HCT116 (cell line): Measurements from ENCODE around the gene XYLT1. TPM values are rescaled to one million over a fixed set of nuclear protein-coding genes. Genes with fewer than 3 reads are reported as not detected.

Source experiments
- ATAC-seq: fragments of 200-7000 bp; cut with Tn5 transposase; 2 replicates; pipeline ENCODE4 v1.9.1; 2020; ENCODE audit warnings: mild to moderate bottlenecking, moderate library complexity
- BruUV-seq: library from RNA; stranded (reverse); fragments of 400-500 nt; replicated peaks from 2 replicates; lab custom pipeline; 2021; lab: Mats Ljungman, UMichigan
- CTCF ChIA-PET: fragments of 300-600 bp; sonication (Branson Sonifier 250); formaldehyde crosslinking; loops from one replicate; lab custom pipeline; 2021; ENCODE audit warnings: antibody characterized with exemption; lab: Charles Lee
- POLR2A ChIA-PET: fragments of 300-600, 350-600 bp; sonication (Branson Sonifier 250); formaldehyde crosslinking; loops from one replicate; lab custom pipeline; 2021; ENCODE audit warnings: antibody characterized with exemption; lab: Charles Lee
- RAD21 ChIA-PET, 2 experiments: fragments of 300-600 bp; sonication (Branson Sonifier 250); formaldehyde crosslinking; loops; one replicate each; lab custom pipeline; 2023; ENCODE audit warnings: low total read pairs in 2 of 2; ENCODE audit not compliant: uncharacterized antibody in 2 of 2, unreplicated experiment in 2 of 2, low non-redundant PET in 1 of 2; lab: Charles Lee
- DNase-seq: peaks from one replicate; pipeline ENCODE4 v3.0.0-alpha.2; 2010; ENCODE audit warnings: low read depth, low spot score
- H2AFZ ChIP-seq: fragments of 200-600 bp; shearing (Covaris generic), sonication (generic); 2 replicates; pipeline ENCODE4 v1.6.1; 2017; ENCODE audit warnings: low read depth, mixed run types, mixed read lengths, antibody characterized with exemption, low read length; ENCODE audit not compliant: poor library complexity, severe bottlenecking
- H3K27ac ChIP-seq: 2 replicates; pipeline ENCODE4 v1.5.1; 2012; ENCODE audit warnings: low read depth, low read length
- H3K27me3 ChIP-seq: fragments of 200-600 bp; sonication (generic); 2 replicates; pipeline ENCODE4 v1.6.1; 2016; ENCODE audit warnings: mixed run types, low read length, mixed read lengths; ENCODE audit not compliant: insufficient read depth
- H3K36me3 ChIP-seq, 2 experiments: fragments of 200-500 bp in 1 of 2; fragments of 200-600 bp in 1 of 2; sonication (Bioruptor generic) in 1 of 2; sonication (generic) in 1 of 2; 2 replicates each; pipeline versions ENCODE4 v1.5.1 to v1.6.1; 2014 to 2016; ENCODE audit warnings: low read length in 2 of 2, inconsistent platforms in 1 of 2, mixed read lengths in 1 of 2, mixed run types in 1 of 2; ENCODE audit not compliant: insufficient read depth in 2 of 2, control insufficient read depth in 1 of 2
- H3K4me1 ChIP-seq, 2 experiments: fragments of 200-600 bp in 1 of 2; sonication (generic) in 1 of 2; 2 replicates each; pipeline versions ENCODE4 v1.5.1 to v1.6.1; 2012 to 2017; ENCODE audit warnings: low read length in 2 of 2, inconsistent platforms in 1 of 2, mild to moderate bottlenecking in 1 of 2, mixed read lengths in 1 of 2, mixed run types in 1 of 2, moderate library complexity in 1 of 2; ENCODE audit not compliant: insufficient read depth in 2 of 2, control insufficient read depth in 1 of 2
- H3K4me2 ChIP-seq: fragments of 200-600 bp; sonication (generic); 2 replicates; pipeline ENCODE4 v1.6.1; 2017; ENCODE audit warnings: mixed run types, low read length, mixed read lengths
- H3K4me3 ChIP-seq, 2 experiments: fragments of 200-600 bp in 1 of 2; sonication (generic) in 1 of 2; replicated peaks in 1 of 2; 2 replicates each; pipeline ENCODE4 v1.5.1; 2011 to 2016; ENCODE audit warnings: low read length in 2 of 2, control low read depth in 1 of 2, low read depth in 1 of 2, mild to moderate bottlenecking in 1 of 2, mixed read lengths in 1 of 2, mixed run types in 1 of 2
- H3K79me2 ChIP-seq: fragments of 200-600 bp; sonication (generic); 2 replicates; pipeline ENCODE4 v1.6.1; 2017; ENCODE audit warnings: mild to moderate bottlenecking, mixed run types, low read length, moderate library complexity, mixed read lengths; ENCODE audit not compliant: insufficient read depth
- H3K9ac ChIP-seq: fragments of 200-600 bp; sonication (generic); 2 replicates; pipeline ENCODE4 v1.6.1; 2016; ENCODE audit warnings: low read length, mixed read lengths
- H3K9me2 ChIP-seq: fragments of 200-600 bp; sonication (generic), shearing (Covaris generic); 2 replicates; pipeline ENCODE4 v1.6.1; 2017; ENCODE audit warnings: mixed run types, mild to moderate bottlenecking, moderate library complexity; ENCODE audit not compliant: insufficient read depth
- H3K9me3 ChIP-seq, 2 experiments: fragments of 200-500 bp in 1 of 2; fragments of 200-600 bp in 1 of 2; sonication (Bioruptor generic) in 1 of 2; sonication (generic) in 1 of 2; 2 replicates each; pipeline ENCODE4 v1.6.1; 2014 to 2017; ENCODE audit warnings: low read length in 2 of 2, mixed read lengths in 2 of 2, inconsistent platforms in 1 of 2, low read depth in 1 of 2, mild to moderate bottlenecking in 1 of 2, mixed run types in 1 of 2, moderate library complexity in 1 of 2; ENCODE audit not compliant: control insufficient read depth in 1 of 2, insufficient read depth in 1 of 2
- H4K20me1 ChIP-seq: fragments of 200-600 bp; sonication (generic), shearing (Covaris generic); 2 replicates; pipeline ENCODE4 v1.6.1; 2017; ENCODE audit warnings: mixed run types, mild to moderate bottlenecking, moderate library complexity; ENCODE audit not compliant: insufficient read depth
- CEBPB ChIP-seq: IDR thresholded peaks from 2 replicates; pipeline ENCODE4 v1.6.1; 2012; ENCODE audit warnings: low read depth
- EZH2 ChIP-seq: fragments of 200-600 bp; sonication (generic); IDR thresholded peaks from 2 replicates; pipeline ENCODE4 v1.6.1; 2017; ENCODE audit warnings: antibody characterized with exemption, mixed run types
- FOSL1 ChIP-seq: IDR thresholded peaks from 2 replicates; pipeline ENCODE4 v1.6.1; 2012; ENCODE audit warnings: low read depth
- MAX ChIP-seq: IDR thresholded peaks from 2 replicates; pipeline ENCODE4 v1.6.1; 2012
- RAD21 ChIP-seq: IDR thresholded peaks from 2 replicates; pipeline ENCODE4 v1.6.1; 2012; ENCODE audit warnings: low read depth, mild to moderate bottlenecking
- REST ChIP-seq: IDR thresholded peaks from 2 replicates; pipeline ENCODE4 v1.6.1; 2012; ENCODE audit warnings: low read depth
- SP1 ChIP-seq: IDR thresholded peaks from 2 replicates; pipeline ENCODE4 v1.6.1; 2012; ENCODE audit warnings: low read depth
- SRF ChIP-seq: IDR thresholded peaks from 2 replicates; pipeline ENCODE4 v1.6.1; 2012; ENCODE audit warnings: low read depth
- TCF7L2 ChIP-seq: IDR thresholded peaks from 2 replicates; pipeline ENCODE4 v1.7.0; 2011; ENCODE audit warnings: borderline replicate concordance, inconsistent platforms; ENCODE audit not compliant: insufficient read depth, insufficient read length; ENCODE audit errors: extremely low read depth
- ZBTB33 ChIP-seq: IDR thresholded peaks from 2 replicates; pipeline ENCODE4 v1.6.1; 2011; ENCODE audit warnings: mild to moderate bottlenecking, low read length, moderate library complexity; ENCODE audit not compliant: insufficient replicate concordance; ENCODE audit errors: extremely low read depth
- intact Hi-C: fragments of 100-400 bp; cut with micrococcal nuclease; formaldehyde crosslinking; loops from 2 replicates; pipeline ENCODE4 v1.10.0; 2022
- total RNA-seq: library from RNA; stranded (reverse); gene quantifications from one replicate; pipeline ENCODE4 v1.2.1, GENCODE V29; 2021; ENCODE audit not compliant: unreplicated experiment

XYLT1 gene
- total RNA-seq, 1 experiment from 2014 or later: 4.5 TPM

- Histone ChIP-seq H3K4me1 (no peaks in the 10 kb centered on the region), H4K20me1 (no peaks in the 10 kb centered on the region), H2AFZ (no peak overlapping the region), H3K27me3 (no peaks in the 10 kb centered on the region), H3K4me3 (no peak overlapping the region), H3K4me2 (no peak overlapping the region), H3K9me3 (no peaks in the 10 kb centered on the region), H3K79me2 (no peaks in the 10 kb centered on the region), H3K36me3 (no peaks in the 10 kb centered on the region), H3K9ac (no peak overlapping the region), H3K9me2 (no peaks in the 10 kb centered on the region), H3K27ac (no peak overlapping the region)
- ChIA-PET POLR2A (no interaction called here), CTCF (no interaction called here), RAD21 (no interaction called here)
- intact Hi-C loops: no loop called here
- ATAC-seq (no peak), DNase-seq (no peak)
- no peak for TF ChIP-seq REST
- TF ChIP-seq TCF7L2: no peak
- TF ChIP-seq CEBPB: no peak
- TF ChIP-seq ZBTB33: no peak
- no peak for TF ChIP-seq EZH2
- no peak for TF ChIP-seq RAD21
- TF ChIP-seq SP1: no peak
- no peak for TF ChIP-seq FOSL1
- no peak for TF ChIP-seq SRF
- no peak for TF ChIP-seq MAX
- no TSS peak for BruUV-seq
These were observed 54.1 kb downstream of the XYLT1 start for GRCh38 chr16:17416461-17417311.
